ENCODE measurements around the gene DPEP2. TPM values are rescaled to one million over a fixed set of nuclear protein-coding genes. Genes with fewer than 3 reads are reported as not detected.
A peak's percentile ranks its signal among the peaks of the same experiment; 100 is the strongest.

The DPEP2 gene
- total and polyA plus RNA-seq, 2 of the 13 experiments (the other 11 are each of a cell fraction or from before 2014, with no cell fraction given) = 0.18 TPM; not detected in 1

DNA sequence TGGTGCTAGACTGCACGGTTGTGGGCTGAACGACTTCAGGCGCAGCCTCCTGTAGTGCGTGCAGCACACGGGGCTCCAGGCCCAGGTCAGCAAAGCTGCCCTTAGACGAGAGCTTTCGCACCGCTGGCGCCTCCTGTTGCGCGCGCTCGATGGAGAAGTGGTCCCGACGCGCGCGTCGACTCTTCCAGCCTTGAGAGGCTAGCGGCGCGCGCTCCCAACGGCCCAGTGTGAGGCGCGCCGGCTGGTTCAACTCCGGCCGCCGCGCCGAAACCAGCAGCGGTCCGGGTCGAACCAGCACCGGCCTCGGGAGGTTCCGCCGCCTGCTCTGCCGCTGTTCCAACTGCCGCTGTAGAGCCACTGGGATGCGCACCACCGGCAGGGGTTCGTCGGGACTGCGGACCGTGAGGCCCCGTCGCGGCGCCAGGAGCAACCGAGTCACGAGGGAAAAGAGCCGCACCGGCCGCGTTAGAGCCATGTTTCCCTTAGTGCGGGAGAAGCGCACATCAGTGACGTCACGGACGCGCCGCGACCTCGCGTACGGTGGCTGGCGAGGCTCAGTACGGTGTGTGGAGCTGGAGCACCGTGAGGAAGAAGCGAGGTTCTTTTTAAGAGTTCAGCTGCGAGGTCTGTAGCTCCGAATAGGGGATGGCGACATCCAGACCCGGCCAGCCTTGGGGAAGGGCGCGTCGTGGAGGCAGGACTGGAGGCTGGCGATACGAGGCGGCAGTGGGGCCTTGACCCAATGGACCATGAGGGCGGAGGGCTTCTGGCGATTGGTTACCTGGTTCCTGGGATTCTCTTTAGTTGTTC is 23.6 kb upstream of the DPEP2 start, which contains the start of the genes DDX28 and DUS2 (continued):
- peak; percentile 97 for TF ChIP-seq ZNF781 (CRISPR knock-in tag; IDR thresholded peaks at IDR 0.05; ENCODE audit: borderline replicate concordance, not compliant biosample characterization)
- TF ChIP-seq ZNF430 (CRISPR knock-in tag; IDR thresholded peaks at IDR 0.05) = peak; percentile 93
- no peak for TF ChIP-seq EHMT2 (IDR thresholded peaks at IDR 0.05; ENCODE audit: borderline replicate concordance, low read depth, low read length)
- TF ChIP-seq PRMT3 (CRISPR knock-in tag; IDR thresholded peaks at IDR 0.05; ENCODE audit: borderline replicate concordance, low read depth) = peak; percentile 85; the same call in 1 of the 2 replicates
- peak; percentile 90 for TF ChIP-seq PHF5A (CRISPR knock-in tag; IDR thresholded peaks at IDR 0.05; ENCODE audit: low read depth, unreplicated experiment)
- no peak; the same call in 1 of the 2 replicates for TF ChIP-seq ZNF780A (CRISPR knock-in tag; IDR thresholded peaks at IDR 0.05)
- TF ChIP-seq ZNF264 (CRISPR knock-in tag; IDR thresholded peaks at IDR 0.05) = peak; percentile 29; the same call in 1 of the 2 replicates
- TF ChIP-seq ZNF605 (CRISPR knock-in tag; IDR thresholded peaks at IDR 0.05) = peak; percentile 88
- peak; percentile 83 for TF ChIP-seq ZNF274 (CRISPR knock-in tag; IDR thresholded peaks at IDR 0.05)
- TF ChIP-seq ZNF496 (CRISPR knock-in tag; IDR thresholded peaks at IDR 0.05; ENCODE audit: insufficient replicate concordance) = no peak
- no peak; the same call in 1 of the 2 replicates for TF ChIP-seq ATAD3A (CRISPR knock-in tag; IDR thresholded peaks at IDR 0.05)
- peak; percentile 91 for TF ChIP-seq ZMAT3 (CRISPR knock-in tag; conservative IDR thresholded peaks at IDR 0.05)
- TF ChIP-seq, protein P1, sequence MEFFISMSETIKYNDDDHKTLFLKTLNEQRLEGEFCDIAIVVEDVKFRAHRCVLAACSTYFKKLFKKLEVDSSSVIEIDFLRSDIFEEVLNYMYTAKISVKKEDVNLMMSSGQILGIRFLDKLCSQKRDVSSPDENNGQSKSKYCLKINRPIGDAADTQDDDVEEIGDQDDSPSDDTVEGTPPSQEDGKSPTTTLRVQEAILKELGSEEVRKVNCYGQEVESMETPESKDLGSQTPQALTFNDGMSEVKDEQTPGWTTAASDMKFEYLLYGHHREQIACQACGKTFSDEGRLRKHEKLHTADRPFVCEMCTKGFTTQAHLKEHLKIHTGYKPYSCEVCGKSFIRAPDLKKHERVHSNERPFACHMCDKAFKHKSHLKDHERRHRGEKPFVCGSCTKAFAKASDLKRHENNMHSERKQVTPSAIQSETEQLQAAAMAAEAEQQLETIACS (CRISPR knock-in tag; IDR thresholded peaks at IDR 0.05) = peak; percentile 92
- no peak for TF ChIP-seq ARNT2 (CRISPR knock-in tag; IDR thresholded peaks at IDR 0.05; ENCODE audit: low read depth)
- TF ChIP-seq HNRNPUL1 (IDR thresholded peaks at IDR 0.05; ENCODE audit: low read depth, low read length) = no peak
- TF ChIP-seq ZNF879 (CRISPR knock-in tag; IDR thresholded peaks at IDR 0.05) = no peak
- TF ChIP-seq KDM3A (CRISPR knock-in tag; IDR thresholded peaks at IDR 0.05; ENCODE audit: low read depth) = peak; percentile 98
- TF ChIP-seq HDAC1 (CRISPR knock-in tag; IDR thresholded peaks at IDR 0.05) = peak; percentile 100
- TF ChIP-seq, protein P2, sequence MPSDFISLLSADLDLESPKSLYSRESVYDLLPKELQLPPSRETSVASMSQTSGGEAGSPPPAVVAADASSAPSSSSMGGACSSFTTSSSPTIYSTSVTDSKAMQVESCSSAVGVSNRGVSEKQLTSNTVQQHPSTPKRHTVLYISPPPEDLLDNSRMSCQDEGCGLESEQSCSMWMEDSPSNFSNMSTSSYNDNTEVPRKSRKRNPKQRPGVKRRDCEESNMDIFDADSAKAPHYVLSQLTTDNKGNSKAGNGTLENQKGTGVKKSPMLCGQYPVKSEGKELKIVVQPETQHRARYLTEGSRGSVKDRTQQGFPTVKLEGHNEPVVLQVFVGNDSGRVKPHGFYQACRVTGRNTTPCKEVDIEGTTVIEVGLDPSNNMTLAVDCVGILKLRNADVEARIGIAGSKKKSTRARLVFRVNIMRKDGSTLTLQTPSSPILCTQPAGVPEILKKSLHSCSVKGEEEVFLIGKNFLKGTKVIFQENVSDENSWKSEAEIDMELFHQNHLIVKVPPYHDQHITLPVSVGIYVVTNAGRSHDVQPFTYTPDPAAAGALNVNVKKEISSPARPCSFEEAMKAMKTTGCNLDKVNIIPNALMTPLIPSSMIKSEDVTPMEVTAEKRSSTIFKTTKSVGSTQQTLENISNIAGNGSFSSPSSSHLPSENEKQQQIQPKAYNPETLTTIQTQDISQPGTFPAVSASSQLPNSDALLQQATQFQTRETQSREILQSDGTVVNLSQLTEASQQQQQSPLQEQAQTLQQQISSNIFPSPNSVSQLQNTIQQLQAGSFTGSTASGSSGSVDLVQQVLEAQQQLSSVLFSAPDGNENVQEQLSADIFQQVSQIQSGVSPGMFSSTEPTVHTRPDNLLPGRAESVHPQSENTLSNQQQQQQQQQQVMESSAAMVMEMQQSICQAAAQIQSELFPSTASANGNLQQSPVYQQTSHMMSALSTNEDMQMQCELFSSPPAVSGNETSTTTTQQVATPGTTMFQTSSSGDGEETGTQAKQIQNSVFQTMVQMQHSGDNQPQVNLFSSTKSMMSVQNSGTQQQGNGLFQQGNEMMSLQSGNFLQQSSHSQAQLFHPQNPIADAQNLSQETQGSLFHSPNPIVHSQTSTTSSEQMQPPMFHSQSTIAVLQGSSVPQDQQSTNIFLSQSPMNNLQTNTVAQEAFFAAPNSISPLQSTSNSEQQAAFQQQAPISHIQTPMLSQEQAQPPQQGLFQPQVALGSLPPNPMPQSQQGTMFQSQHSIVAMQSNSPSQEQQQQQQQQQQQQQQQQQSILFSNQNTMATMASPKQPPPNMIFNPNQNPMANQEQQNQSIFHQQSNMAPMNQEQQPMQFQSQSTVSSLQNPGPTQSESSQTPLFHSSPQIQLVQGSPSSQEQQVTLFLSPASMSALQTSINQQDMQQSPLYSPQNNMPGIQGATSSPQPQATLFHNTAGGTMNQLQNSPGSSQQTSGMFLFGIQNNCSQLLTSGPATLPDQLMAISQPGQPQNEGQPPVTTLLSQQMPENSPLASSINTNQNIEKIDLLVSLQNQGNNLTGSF (CRISPR knock-in tag; IDR thresholded peaks at IDR 0.05) = 0 out of 2 replicates have a peak, but pooled peaks have one; percentile 19
- TF ChIP-seq, protein P3, sequence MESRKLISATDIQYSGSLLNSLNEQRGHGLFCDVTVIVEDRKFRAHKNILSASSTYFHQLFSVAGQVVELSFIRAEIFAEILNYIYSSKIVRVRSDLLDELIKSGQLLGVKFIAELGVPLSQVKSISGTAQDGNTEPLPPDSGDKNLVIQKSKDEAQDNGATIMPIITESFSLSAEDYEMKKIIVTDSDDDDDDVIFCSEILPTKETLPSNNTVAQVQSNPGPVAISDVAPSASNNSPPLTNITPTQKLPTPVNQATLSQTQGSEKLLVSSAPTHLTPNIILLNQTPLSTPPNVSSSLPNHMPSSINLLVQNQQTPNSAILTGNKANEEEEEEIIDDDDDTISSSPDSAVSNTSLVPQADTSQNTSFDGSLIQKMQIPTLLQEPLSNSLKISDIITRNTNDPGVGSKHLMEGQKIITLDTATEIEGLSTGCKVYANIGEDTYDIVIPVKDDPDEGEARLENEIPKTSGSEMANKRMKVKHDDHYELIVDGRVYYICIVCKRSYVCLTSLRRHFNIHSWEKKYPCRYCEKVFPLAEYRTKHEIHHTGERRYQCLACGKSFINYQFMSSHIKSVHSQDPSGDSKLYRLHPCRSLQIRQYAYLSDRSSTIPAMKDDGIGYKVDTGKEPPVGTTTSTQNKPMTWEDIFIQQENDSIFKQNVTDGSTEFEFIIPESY (CRISPR knock-in tag; IDR thresholded peaks at IDR 0.05) = peak; percentile 67; the same call in 1 of the 2 replicates
- peak; percentile 78 for TF ChIP-seq HOXA5 (CRISPR knock-in tag; IDR thresholded peaks at IDR 0.05)

Measured in HepG2 (cell line).